Suppressor macrophage treated with lipopolysaccharide for 4 hours (primary cell): ENCODE results near the gene NCOA7.
"Not testable (repeated sequence)": the region's sequence is repeated elsewhere in the genome, so short reads cannot be mapped to it uniquely, and the experiment has no call there.

ENCODE experiments used
- DNase-seq: peaks from one replicate; pipeline ENCODE4 v3.0.0-alpha.2; 2020

The NCOA7 gene

DNA sequence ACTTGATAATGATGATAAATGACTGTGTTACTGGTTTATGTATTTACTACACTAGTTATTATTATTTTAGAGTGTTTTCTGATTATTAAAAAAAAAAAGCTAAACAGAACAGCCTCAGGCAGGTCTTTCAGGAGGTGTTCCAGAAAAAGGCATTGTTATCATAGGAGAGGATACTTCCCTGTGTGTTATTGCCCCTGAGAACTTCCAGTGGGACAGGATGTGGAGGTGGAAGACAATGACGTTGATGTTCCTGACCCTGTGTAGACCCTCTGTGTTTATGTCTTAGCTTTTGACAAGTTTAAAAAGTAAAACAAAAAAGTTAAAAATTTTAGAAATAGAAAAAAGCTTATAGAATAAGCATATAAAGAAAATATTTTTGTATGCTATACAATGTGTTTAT lies 49.1 kb downstream of the NCOA7 start:
- no peak for DNase-seq

DNA sequence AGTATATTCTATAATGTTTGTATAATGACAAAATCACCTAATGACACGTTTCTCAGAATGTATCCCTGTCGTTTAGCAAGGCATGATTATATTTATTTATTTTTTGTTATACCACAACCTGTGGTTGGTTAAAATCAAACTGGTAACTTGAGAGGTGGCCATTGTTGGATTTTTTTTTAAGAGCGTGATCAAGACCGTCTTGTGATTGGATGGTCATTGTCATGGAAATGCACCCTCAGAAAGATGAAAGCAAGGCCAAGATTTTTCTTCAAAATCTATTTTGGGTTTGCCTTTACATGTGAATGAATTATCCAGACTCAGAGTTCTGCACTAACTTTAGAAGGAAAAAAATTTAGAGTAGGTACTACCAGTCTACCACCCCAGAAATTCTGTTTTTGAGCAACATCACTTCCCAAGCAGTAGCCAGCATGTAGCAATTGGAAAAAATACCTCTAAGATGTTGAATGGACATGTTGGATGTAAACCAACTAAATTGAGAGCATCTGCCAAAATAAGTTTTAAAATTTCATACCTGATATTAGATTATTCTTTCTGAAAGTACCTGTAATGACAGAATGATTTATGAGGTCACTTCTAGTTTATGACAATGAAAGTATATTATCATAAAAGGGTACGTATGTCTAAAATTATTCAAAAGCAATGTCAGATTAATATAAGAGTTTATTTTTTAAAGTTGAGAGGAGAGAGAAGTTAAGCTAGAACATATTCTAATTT lies 50.8 kb downstream of the NCOA7 start:
- no peak for DNase-seq

DNA sequence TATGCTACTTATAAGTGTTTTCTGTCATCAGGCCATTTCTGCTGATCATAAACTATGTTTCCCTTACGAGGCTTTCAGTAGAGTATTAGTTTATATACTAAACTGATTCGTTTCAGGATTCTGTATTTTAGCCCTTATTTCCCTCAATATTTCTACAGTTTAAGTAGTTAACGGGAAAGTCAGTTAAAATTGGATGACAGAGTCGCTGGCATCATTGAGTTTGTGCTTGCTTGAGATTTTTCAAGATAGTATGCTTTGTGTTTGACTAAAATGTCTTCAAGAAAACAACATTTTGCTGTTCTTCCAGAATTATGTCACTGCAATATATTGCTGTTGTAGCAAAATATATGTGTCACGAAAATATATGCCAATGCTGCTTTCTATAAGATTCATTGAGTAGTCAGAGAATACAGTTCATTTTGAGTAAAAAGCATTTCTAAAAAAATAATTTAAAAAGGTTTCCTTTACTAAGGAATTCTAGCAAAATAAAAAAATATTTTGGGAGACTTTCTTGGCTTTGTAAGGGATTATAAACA lies 51.4 kb downstream of the NCOA7 start:
- no peak for DNase-seq

DNA sequence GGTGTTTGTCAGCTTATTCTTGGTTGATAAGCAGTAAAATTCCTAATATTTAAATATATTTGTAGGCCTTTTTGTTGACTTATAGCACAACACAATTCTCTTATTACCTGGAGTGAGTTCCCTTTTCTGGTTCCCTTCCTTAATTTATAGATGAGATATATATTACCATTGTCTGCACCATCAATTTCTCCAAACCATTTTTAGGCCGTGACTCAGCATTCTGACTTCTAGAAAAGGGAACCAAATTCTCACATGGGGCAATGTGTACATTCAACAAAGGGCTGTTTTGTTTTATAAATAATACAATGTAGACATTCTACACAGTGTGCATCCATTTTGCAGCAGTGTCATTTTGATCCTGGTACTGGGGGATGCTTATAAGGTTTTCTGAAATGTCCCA lies 52.8 kb downstream of the NCOA7 start:
- peak; percentile 72 for DNase-seq

GRCh38 chr6:125844989-125845388 lies 54.2 kb downstream of the NCOA7 start:
- no peak for DNase-seq

- no peak for DNase-seq
These were observed 55.7 kb downstream of the NCOA7 start for GRCh38 chr6:125846292-125847024.

DNA sequence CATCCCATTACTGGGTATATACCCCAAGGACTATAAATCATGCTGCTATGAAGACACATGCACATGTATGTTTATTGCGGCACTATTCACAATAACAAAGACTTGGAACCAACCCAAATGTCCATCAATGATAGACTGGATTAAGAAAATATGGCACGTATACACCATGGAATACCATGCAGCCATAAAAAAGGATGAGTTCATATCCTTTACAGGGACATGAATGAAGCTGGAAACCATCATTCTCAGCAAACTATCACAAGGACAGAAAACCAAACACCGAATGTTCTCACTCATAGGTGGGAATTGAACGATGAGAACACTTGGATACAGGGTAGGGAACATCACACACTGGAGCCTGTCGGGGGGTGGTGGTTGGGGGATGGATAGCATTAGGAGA lies 57.5 kb downstream of the NCOA7 start:
- DNase-seq, result not testable (repeated sequence)

DNA sequence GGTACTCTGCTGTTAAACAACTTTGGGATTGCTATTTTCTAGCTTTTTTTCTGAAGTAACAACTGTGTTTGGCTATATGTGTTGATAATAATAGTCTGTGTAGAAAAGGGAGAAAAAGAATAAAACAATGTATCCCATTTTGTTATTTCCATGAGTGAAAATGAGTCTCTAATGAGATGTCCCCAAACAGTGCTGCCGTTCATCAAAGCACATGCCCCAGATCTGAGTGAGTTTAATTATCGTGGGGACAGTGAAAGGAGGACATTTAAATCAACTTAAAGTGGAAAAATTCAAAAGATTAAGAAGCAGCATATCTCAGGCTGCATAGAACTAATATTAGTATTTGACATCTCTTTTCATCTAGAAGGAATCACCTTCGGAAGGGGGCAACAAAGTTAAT lies 59.6 kb downstream of the NCOA7 start:
- DNase-seq, result no peak

GRCh38 chr6:125852587-125852986 lies 61.8 kb downstream of the NCOA7 start:
- DNase-seq, result no peak

DNA sequence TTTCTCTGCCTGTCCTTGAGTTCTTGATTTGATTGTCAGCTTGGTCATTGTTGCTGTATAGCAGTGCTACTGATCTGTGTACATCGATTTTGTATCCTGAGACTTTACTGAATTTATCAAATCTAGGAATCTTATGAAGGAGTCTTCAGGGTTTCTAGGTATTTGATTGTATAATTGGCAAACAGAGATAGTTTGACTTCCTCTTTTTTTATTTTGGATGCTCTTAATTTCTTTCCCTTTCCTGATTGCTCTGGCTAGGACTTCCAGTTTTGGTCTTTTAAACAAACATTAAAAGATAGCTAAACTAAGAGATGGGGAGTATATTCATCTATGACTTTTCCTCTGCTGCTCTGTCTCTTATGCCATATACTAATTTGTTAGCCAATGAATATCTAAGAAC lies 62.4 kb downstream of the NCOA7 start:
- no peak for DNase-seq

DNA sequence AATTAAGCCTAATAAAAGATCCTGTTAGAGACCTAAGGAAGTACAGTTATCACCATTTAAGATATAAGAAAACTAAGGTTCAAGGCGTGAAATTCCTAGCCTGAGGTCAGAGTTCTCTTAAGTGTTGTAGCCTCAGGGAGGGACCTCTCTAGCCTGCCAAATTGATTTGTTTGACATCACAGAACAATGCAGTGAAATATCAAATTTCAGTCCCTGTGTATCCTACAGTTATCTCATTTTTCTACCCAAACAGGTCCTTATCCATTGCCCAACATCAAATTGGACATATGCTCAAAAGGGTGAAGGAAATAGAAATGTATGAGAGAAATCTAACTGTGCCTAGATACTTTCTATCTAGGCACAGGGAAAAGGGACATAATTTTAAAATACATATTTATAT lies 63.0 kb downstream of the NCOA7 start:
- no peak for DNase-seq

GRCh38 chr6:125854355-125854754 lies 63.6 kb downstream of the NCOA7 start:
- DNase-seq, result no peak

GRCh38 chr6:125855783-125856182 lies 65.0 kb downstream of the NCOA7 start:
- no peak for DNase-seq

GRCh38 chr6:125857846-125858245 lies 67.1 kb downstream of the NCOA7 start:
- DNase-seq, result no peak

DNA sequence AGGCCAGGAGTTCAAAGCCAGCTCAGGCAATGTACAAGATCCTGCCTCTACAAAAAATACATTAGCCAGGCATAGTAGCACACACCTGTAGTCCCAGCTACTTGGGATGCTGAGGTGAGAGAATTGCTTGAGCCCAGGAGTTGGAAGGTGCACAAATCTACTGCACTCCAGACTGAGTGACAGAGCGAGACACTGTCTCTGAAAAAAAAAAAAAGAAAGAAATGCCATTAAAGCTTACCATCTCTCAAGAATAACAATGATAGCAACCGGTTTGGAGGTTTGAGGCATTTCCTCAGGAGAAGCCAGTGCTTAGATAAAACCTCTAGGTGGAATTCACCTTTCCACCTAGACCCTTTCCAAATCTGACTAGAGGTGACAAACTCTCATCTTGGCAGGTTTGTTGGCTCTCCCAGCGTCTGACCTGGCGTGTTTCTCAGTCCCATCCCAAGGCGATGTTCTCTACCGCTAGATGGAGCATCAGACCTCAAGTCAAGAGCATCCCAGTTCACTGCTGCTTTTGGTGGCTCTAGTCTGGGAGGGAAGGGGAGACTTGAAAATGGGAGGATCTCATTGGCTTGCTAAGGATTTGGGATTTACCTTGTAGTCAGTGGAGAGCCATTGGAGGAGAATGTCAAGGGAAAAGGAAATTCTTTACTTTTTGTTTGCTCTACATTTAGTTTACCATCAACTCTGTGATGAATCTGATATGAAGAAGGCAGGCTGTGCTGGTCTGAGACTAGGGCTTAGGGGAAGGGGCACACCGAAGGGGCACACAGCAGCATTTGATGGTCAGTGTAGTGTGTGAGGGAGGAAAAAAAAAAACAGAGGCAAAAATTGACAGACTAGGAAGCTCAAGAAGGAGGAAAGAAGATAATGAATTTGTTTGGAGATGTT lies 67.9 kb downstream of the NCOA7 start:
- DNase-seq, result peak; percentile 51

GRCh38 chr6:125859727-125860126 lies 69.0 kb downstream of the NCOA7 start:
- DNase-seq, result peak; percentile 57

- no peak for DNase-seq
These were observed 72.3 kb downstream of the NCOA7 start for GRCh38 chr6:125863023-125863422.

DNA sequence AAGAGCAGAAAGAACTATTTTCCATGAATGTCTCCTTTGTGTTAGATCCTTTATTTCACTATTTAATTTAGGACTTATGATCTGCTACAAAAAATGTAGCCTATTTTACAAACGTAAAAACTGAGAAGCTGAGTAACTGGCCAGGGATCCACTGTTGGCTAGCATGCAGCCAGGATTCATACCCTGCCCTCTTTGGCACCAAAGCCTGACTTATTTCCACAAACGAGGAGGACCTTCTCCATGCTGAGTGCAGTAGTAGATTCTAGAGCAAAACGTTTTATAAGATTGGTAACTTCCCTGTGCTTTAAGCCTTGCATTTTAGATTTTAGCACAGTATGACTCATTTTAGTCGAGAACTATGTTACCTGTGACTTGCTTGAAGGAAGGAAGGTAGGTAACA lies 74.3 kb downstream of the NCOA7 start:
- DNase-seq, result no peak

DNA sequence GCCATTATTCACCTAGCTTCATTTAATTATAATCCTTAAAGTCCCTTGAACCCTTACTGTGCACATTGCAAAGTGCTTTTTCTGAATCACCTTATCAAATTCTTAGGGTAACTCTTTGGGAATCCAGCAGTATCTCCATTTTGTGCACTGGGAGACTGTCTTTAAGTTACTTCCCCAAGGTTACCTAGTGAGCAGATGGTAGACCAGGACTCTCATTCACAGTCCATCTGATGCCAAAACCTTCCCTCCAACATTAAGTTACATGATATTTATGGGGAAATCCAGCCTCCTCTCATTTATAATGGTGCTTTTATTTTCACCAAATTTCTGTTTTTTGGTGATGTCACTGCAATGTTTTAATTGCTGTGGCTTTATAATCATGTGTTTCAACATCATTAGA lies 75.7 kb downstream of the NCOA7 start:
- no peak for DNase-seq

DNA sequence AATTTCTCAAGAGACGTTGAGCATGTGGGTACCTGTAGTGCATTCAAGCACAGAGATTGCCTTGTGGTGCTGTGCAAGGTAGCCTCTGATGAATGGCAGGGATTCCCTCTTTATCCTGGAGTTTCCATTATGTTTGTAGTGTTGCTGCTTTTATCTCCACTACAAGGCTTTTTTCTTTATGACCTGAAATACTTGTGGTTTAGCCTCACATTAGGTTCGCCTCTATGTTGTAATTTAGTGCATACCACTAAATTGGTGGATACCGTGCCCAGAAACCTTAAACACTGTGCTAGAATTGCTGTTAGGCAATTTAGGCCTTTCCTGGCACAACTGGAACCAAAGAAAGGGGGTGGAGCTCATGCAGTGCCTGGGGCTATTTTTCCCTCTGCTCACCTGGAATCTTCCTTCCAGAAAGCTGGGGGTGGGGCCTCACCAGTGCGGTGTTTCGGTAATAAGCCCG lies 76.8 kb downstream of the NCOA7 start:
- no peak for DNase-seq

GRCh38 chr6:125868252-125868651 lies 77.5 kb downstream of the NCOA7 start:
- DNase-seq, result no peak

DNA sequence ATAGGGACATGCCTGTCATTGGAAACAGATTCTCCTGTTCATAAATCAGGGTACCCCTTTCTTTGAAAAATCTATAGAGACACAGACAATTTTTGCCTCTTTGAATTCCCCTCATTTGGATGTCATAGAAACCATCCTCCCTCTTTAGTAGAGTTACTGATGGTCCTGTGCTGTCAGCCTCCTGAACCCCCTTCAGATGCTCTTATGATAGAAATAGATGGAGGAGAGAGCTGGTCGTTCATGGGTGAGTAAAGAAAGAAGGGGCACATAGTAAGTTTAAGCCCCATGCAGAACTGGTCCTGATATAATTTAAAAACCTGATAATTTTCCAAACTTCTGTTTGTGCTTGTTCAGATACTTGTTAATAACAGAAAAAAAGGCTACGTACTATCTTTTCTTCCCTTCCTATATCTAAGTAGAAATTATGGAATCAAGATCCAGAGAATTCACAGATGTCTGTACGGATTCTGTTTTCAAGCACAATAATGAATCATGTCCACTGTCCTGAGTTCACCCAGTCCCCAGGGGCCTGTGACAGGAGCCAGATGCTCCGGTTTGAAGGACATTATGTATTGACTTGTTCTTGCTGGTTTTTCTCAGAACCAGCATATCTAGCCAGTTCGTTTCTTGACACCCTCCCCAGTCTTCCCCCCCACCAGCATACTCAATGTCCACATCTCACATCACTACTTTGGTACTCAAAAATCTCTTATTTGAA lies 78.1 kb downstream of the NCOA7 start:
- DNase-seq, result no peak

GRCh38 chr6:125869427-125869826 lies 78.7 kb downstream of the NCOA7 start:
- DNase-seq, result no peak
